HCT116 (cell line): ENCODE data around the gene CDH22. TPM values are rescaled to one million over a fixed set of nuclear protein-coding genes. Genes with fewer than 3 reads are reported as not detected.

Experiments used
- ATAC-seq: fragments of 200-7000 bp; cut with Tn5 transposase; 2 replicates; pipeline ENCODE4 v1.9.1; 2020; ENCODE audit warnings: mild to moderate bottlenecking, moderate library complexity
- BruUV-seq: library from RNA; stranded (reverse); fragments of 400-500 nt; replicated peaks from 2 replicates; lab custom pipeline; 2021; lab: Mats Ljungman, UMichigan
- CTCF ChIA-PET: fragments of 300-600 bp; sonication (Branson Sonifier 250); formaldehyde crosslinking; loops from one replicate; lab custom pipeline; 2021; ENCODE audit warnings: antibody characterized with exemption; lab: Charles Lee
- POLR2A ChIA-PET: fragments of 300-600, 350-600 bp; sonication (Branson Sonifier 250); formaldehyde crosslinking; loops from one replicate; lab custom pipeline; 2021; ENCODE audit warnings: antibody characterized with exemption; lab: Charles Lee
- RAD21 ChIA-PET, 2 experiments: fragments of 300-600 bp; sonication (Branson Sonifier 250); formaldehyde crosslinking; loops; one replicate each; lab custom pipeline; 2023; ENCODE audit warnings: low total read pairs in 2 of 2; ENCODE audit not compliant: uncharacterized antibody in 2 of 2, unreplicated experiment in 2 of 2, low non-redundant PET in 1 of 2; lab: Charles Lee
- DNase-seq: peaks from one replicate; pipeline ENCODE4 v3.0.0-alpha.2; 2010; ENCODE audit warnings: low read depth, low spot score
- H2AFZ ChIP-seq: fragments of 200-600 bp; shearing (Covaris generic), sonication (generic); 2 replicates; pipeline ENCODE4 v1.6.1; 2017; ENCODE audit warnings: low read depth, mixed run types, mixed read lengths, antibody characterized with exemption, low read length; ENCODE audit not compliant: poor library complexity, severe bottlenecking
- H3K27ac ChIP-seq: 2 replicates; pipeline ENCODE4 v1.5.1; 2012; ENCODE audit warnings: low read depth, low read length
- H3K27me3 ChIP-seq: fragments of 200-600 bp; sonication (generic); 2 replicates; pipeline ENCODE4 v1.6.1; 2016; ENCODE audit warnings: mixed run types, low read length, mixed read lengths; ENCODE audit not compliant: insufficient read depth
- H3K36me3 ChIP-seq, 2 experiments: fragments of 200-500 bp in 1 of 2; fragments of 200-600 bp in 1 of 2; sonication (Bioruptor generic) in 1 of 2; sonication (generic) in 1 of 2; 2 replicates each; pipeline versions ENCODE4 v1.5.1 to v1.6.1; 2014 to 2016; ENCODE audit warnings: low read length in 2 of 2, inconsistent platforms in 1 of 2, mixed read lengths in 1 of 2, mixed run types in 1 of 2; ENCODE audit not compliant: insufficient read depth in 2 of 2, control insufficient read depth in 1 of 2
- H3K4me1 ChIP-seq, 2 experiments: fragments of 200-600 bp in 1 of 2; sonication (generic) in 1 of 2; 2 replicates each; pipeline versions ENCODE4 v1.5.1 to v1.6.1; 2012 to 2017; ENCODE audit warnings: low read length in 2 of 2, inconsistent platforms in 1 of 2, mild to moderate bottlenecking in 1 of 2, mixed read lengths in 1 of 2, mixed run types in 1 of 2, moderate library complexity in 1 of 2; ENCODE audit not compliant: insufficient read depth in 2 of 2, control insufficient read depth in 1 of 2
- H3K4me2 ChIP-seq: fragments of 200-600 bp; sonication (generic); 2 replicates; pipeline ENCODE4 v1.6.1; 2017; ENCODE audit warnings: mixed run types, low read length, mixed read lengths
- H3K4me3 ChIP-seq, 2 experiments: fragments of 200-600 bp in 1 of 2; sonication (generic) in 1 of 2; replicated peaks in 1 of 2; 2 replicates each; pipeline ENCODE4 v1.5.1; 2011 to 2016; ENCODE audit warnings: low read length in 2 of 2, control low read depth in 1 of 2, low read depth in 1 of 2, mild to moderate bottlenecking in 1 of 2, mixed read lengths in 1 of 2, mixed run types in 1 of 2
- H3K79me2 ChIP-seq: fragments of 200-600 bp; sonication (generic); 2 replicates; pipeline ENCODE4 v1.6.1; 2017; ENCODE audit warnings: mild to moderate bottlenecking, mixed run types, low read length, moderate library complexity, mixed read lengths; ENCODE audit not compliant: insufficient read depth
- H3K9ac ChIP-seq: fragments of 200-600 bp; sonication (generic); 2 replicates; pipeline ENCODE4 v1.6.1; 2016; ENCODE audit warnings: low read length, mixed read lengths
- H3K9me2 ChIP-seq: fragments of 200-600 bp; sonication (generic), shearing (Covaris generic); 2 replicates; pipeline ENCODE4 v1.6.1; 2017; ENCODE audit warnings: mixed run types, mild to moderate bottlenecking, moderate library complexity; ENCODE audit not compliant: insufficient read depth
- H3K9me3 ChIP-seq, 2 experiments: fragments of 200-500 bp in 1 of 2; fragments of 200-600 bp in 1 of 2; sonication (Bioruptor generic) in 1 of 2; sonication (generic) in 1 of 2; 2 replicates each; pipeline ENCODE4 v1.6.1; 2014 to 2017; ENCODE audit warnings: low read length in 2 of 2, mixed read lengths in 2 of 2, inconsistent platforms in 1 of 2, low read depth in 1 of 2, mild to moderate bottlenecking in 1 of 2, mixed run types in 1 of 2, moderate library complexity in 1 of 2; ENCODE audit not compliant: control insufficient read depth in 1 of 2, insufficient read depth in 1 of 2
- H4K20me1 ChIP-seq: fragments of 200-600 bp; sonication (generic), shearing (Covaris generic); 2 replicates; pipeline ENCODE4 v1.6.1; 2017; ENCODE audit warnings: mixed run types, mild to moderate bottlenecking, moderate library complexity; ENCODE audit not compliant: insufficient read depth
- CEBPB ChIP-seq: IDR thresholded peaks from 2 replicates; pipeline ENCODE4 v1.6.1; 2012; ENCODE audit warnings: low read depth
- EGR1 ChIP-seq: IDR thresholded peaks from 2 replicates; pipeline ENCODE4 v1.6.1; 2012; ENCODE audit warnings: low read depth
- ELF1 ChIP-seq: IDR thresholded peaks from 2 replicates; pipeline ENCODE4 v1.6.1; 2012; ENCODE audit warnings: low read depth, borderline replicate concordance
- EZH2 ChIP-seq: fragments of 200-600 bp; sonication (generic); IDR thresholded peaks from 2 replicates; pipeline ENCODE4 v1.6.1; 2017; ENCODE audit warnings: antibody characterized with exemption, mixed run types
- FOSL1 ChIP-seq: IDR thresholded peaks from 2 replicates; pipeline ENCODE4 v1.6.1; 2012; ENCODE audit warnings: low read depth
- JUND ChIP-seq: IDR thresholded peaks from 2 replicates; pipeline ENCODE4 v1.6.1; 2012
- MAX ChIP-seq: IDR thresholded peaks from 2 replicates; pipeline ENCODE4 v1.6.1; 2012
- POLR2A ChIP-seq: IDR thresholded peaks from 2 replicates; pipeline ENCODE4 v1.7.0; 2011; ENCODE audit warnings: borderline replicate concordance; ENCODE audit not compliant: insufficient read depth, insufficient read length; ENCODE audit errors: extremely low read depth
- POLR2AphosphoS5 ChIP-seq: IDR thresholded peaks from 2 replicates; pipeline ENCODE4 v1.6.1; 2011; ENCODE audit warnings: mild to moderate bottlenecking, low read depth, low read length, moderate library complexity
- REST ChIP-seq: IDR thresholded peaks from 2 replicates; pipeline ENCODE4 v1.6.1; 2012; ENCODE audit warnings: low read depth
- SRF ChIP-seq: IDR thresholded peaks from 2 replicates; pipeline ENCODE4 v1.6.1; 2012; ENCODE audit warnings: low read depth
- TCF7L2 ChIP-seq: IDR thresholded peaks from 2 replicates; pipeline ENCODE4 v1.7.0; 2011; ENCODE audit warnings: borderline replicate concordance, inconsistent platforms; ENCODE audit not compliant: insufficient read depth, insufficient read length; ENCODE audit errors: extremely low read depth
- YY1 ChIP-seq: IDR thresholded peaks from 2 replicates; pipeline ENCODE4 v1.6.1; 2011; ENCODE audit warnings: low read length, low read depth, moderate library complexity, mild to moderate bottlenecking; ENCODE audit not compliant: insufficient replicate concordance; ENCODE audit errors: extremely low read depth
- ZFX ChIP-seq: fragments of 450-650 bp; IDR thresholded peaks from 2 replicates; pipeline ENCODE4 v1.6.1; 2017
- ZNF274 ChIP-seq: fragments of 200-500 bp; sonication (Bioruptor generic); IDR thresholded peaks from 2 replicates; pipeline ENCODE4 v1.6.1; 2014; ENCODE audit warnings: mild to moderate bottlenecking, low read depth, low read length, inconsistent platforms
- intact Hi-C: fragments of 100-400 bp; cut with micrococcal nuclease; formaldehyde crosslinking; loops from 2 replicates; pipeline ENCODE4 v1.10.0; 2022
- total RNA-seq: library from RNA; stranded (reverse); gene quantifications from one replicate; pipeline ENCODE4 v1.2.1, GENCODE V29; 2021; ENCODE audit not compliant: unreplicated experiment
- TF ChIP-seq, protein P1 (sequence below), 3 experiments: fragments of 200-600 bp in 1 of 3; sonication (generic) in 1 of 3; IDR thresholded peaks in 2 of 3; conservative IDR thresholded peaks in 1 of 3; 2 replicates each; pipeline ENCODE4 v1.5.1; 2012 to 2017; ENCODE audit warnings: low read depth in 2 of 3, low read length in 2 of 3, antibody characterized with exemption in 1 of 3, borderline replicate concordance in 1 of 3, control low read depth in 1 of 3, mild to moderate bottlenecking in 1 of 3, mixed read lengths in 1 of 3, mixed run types in 1 of 3, moderate library complexity in 1 of 3; ENCODE audit not compliant: insufficient read depth in 1 of 3

Gene CDH22
- total RNA-seq, 1 experiment from 2014 or later: 1.8 TPM

DNA sequence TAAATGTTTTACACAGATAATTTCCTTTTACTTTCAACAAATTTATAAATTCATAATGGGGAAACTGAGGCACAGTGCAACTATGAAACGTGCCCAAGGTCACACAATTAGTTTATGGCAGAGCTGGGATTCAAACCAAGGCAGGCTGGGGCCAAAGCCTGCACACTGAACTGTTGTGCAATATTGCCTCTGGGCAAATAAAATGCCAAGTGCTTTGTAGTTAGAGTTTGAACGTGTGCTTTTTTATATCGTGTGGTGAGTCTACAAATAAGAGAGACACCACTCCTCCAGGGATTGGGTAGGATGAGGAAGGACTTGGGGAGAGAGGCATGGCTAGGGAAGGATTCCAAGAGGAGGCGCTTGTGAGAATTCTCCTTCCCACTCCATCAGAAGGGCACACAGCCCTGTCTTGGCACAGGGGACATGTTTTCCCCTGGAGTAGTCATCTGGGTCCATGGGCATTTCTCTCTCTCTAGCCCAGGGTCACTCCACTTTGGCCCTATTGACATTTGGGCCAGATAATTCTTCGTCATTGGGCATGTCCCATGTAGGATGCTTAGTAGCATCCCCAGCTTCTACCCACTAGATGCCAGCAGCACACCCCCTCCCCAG is 2.8 kb upstream of the CDH22 start:
- Histone ChIP-seq H3K4me3 (no peak overlapping the region), H3K36me3 (no peaks in the 10 kb centered on the region), H3K4me2 (no peak overlapping the region), H3K79me2 (no peaks in the 10 kb centered on the region), H3K9ac (no peak overlapping the region), H3K9me2 (no peaks in the 10 kb centered on the region), H3K9me3 (no peaks in the 10 kb centered on the region), H3K4me1 (peaks cover 13 to 37% of the 10 kb centered on the region in 2 experiments; a peak in 3 of 4 replicates), H4K20me1 (no peaks in the 10 kb centered on the region), H3K27ac (no peak overlapping the region), H3K27me3 (peaks cover 16% of the 10 kb centered on the region; the same call in 1 of the 2 replicates), H2AFZ (no peak overlapping the region)
- no TSS peak for BruUV-seq
- ChIA-PET POLR2A (no interaction called here), RAD21 (interaction anchor here in 1 of 2 experiments (1.4 kb wide), 1 partner anchor 127 kb away, joined by 3 read pairs; no protein-coding TSS in a partner anchor), CTCF (no interaction called here)
- intact Hi-C loops: no loop called here
- TF ChIP-seq ZFX (no peak), TCF7L2 (no peak), POLR2AphosphoS5 (no peak), MAX (no peak), YY1 (no peak), JUND (no peak), EZH2 (no peak), REST (no peak), EGR1 (no peak), ELF1 (no peak), POLR2A (no peak), ZNF274 (no peak), CEBPB (no peak; the same call in 1 of the 2 replicates), SRF (no peak), FOSL1 (no peak)
- TF ChIP-seq, protein P1, sequence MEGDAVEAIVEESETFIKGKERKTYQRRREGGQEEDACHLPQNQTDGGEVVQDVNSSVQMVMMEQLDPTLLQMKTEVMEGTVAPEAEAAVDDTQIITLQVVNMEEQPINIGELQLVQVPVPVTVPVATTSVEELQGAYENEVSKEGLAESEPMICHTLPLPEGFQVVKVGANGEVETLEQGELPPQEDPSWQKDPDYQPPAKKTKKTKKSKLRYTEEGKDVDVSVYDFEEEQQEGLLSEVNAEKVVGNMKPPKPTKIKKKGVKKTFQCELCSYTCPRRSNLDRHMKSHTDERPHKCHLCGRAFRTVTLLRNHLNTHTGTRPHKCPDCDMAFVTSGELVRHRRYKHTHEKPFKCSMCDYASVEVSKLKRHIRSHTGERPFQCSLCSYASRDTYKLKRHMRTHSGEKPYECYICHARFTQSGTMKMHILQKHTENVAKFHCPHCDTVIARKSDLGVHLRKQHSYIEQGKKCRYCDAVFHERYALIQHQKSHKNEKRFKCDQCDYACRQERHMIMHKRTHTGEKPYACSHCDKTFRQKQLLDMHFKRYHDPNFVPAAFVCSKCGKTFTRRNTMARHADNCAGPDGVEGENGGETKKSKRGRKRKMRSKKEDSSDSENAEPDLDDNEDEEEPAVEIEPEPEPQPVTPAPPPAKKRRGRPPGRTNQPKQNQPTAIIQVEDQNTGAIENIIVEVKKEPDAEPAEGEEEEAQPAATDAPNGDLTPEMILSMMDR (IDR thresholded peaks at IDR 0.05 in 2 of 3, conservative IDR thresholded peaks at IDR 0.05 in 1 of 3; ENCODE audit: borderline replicate concordance in 1 of 3, insufficient read depth in 1 of 3, low read depth in 2 of 3, low read length in 2 of 3): no peak
- no peak for DNase-seq
- no peak for ATAC-seq
